Measurements from ENCODE around the gene MILR1.
"Not testable (repeated sequence)": the region's sequence is repeated elsewhere in the genome, so short reads cannot be mapped to it uniquely, and the experiment has no call there.

Gene MILR1

DNA sequence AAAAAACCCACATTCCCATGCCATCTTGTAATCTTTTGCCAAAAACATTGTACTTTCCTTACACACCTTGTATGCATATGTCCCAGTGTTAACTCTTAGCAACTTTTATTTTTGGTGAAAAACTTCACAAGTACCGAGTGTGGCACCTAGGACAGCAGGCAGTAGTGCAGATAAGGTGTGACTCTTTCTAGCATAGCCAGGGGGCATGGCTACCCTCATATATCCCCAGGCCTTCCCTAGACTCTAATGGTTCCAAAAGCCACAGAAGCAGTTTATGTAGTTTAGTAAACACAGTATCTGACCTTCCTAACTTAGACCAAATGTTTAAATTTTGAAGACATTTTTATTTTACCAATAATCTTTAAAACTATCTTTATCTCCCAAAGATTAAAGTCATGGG lies 20.5 kb upstream of the MILR1 start:
- no peak for DNase-seq (ENCODE audit: low read depth)

DNA sequence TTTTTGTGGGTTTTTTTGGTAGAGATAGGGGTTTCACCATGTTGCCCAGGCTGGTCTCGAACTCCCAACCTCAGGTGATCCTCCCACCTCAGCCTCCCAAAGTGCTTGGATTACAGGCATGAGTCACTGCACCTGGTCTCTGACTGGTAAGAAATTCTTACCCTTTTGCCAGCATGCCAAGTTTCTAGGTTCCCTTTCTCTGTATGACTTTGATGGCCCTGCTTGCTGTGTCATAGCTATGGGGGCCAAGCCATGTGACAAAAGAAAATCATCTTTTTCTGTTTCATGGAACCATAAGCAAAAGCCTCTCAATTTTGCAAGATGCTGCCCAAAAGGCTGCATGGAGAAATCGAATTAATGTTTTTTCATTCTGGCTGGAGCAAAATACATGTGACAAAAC lies 18.9 kb upstream of the MILR1 start:
- not testable (repeated sequence) for DNase-seq (ENCODE audit: low read depth)

DNA sequence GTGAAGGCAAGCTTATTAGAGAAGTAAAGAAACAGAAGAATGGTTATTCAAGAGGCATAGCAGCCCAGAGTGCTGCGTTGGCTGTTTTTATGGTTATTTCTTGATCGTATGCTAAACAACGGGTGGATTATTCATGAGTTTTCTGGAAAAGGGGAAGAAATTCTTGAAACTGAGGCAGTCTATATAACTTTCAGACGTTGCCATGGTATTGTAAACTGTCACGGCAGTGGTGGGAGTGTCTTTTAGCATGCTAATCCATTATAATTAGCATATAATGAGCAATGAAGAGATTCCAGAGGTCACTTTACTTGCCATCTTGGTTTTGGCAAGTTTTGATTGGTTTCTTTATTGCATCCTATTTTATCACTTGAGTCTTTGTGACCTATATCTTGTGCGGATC lies 17.4 kb upstream of the MILR1 start:
- no peak for DNase-seq (ENCODE audit: low read depth)

DNA sequence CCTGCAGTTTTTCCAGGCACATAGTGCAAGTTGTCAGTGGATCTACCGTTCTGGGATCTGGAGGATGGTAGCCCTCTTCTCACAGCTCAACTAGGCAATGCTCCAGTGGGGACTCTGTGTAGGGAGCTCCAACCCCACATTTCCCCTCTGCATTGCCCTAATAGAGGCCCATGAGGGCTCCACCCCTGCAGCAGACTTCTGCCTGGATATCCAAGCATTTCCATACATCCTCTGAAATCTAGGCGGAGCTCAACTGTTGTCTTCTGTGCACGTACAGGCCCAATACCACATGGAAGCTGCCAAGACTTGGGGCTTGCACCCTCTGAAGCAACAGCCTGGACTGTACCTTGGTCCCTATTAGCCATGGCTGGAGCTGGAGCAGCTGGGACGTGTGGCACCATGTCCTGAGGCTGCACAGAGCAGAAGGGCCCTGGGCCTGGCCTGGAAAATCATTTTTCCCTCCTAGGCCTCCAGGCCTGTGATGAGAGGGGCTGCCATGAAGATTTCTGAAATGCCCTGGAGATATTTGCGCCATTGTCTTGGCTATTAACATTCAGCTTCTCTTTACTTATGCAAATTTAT lies 10.9 kb upstream of the MILR1 start:
- no peak for DNase-seq (ENCODE audit: low read depth)

DNA sequence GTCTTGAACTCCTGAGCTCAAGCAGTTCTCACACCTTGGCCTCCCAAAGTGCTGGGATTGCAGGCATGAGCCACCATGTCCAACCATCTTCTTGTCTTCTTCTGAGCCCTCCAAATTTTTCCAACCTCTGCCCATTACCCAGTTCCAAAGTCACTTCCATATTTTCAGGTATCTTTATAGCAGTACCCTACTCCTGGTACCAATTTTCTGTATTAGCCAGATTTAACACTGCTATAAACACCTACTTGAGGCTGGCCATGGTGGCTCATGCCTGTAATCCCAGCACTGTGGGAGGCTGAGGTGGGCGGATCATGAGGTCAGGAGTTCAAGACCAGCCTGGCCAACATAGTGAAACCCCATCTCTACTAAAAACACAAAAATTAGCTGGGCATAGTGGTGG lies 9.4 kb upstream of the MILR1 start:
- not testable (repeated sequence) for DNase-seq (ENCODE audit: low read depth)

DNA sequence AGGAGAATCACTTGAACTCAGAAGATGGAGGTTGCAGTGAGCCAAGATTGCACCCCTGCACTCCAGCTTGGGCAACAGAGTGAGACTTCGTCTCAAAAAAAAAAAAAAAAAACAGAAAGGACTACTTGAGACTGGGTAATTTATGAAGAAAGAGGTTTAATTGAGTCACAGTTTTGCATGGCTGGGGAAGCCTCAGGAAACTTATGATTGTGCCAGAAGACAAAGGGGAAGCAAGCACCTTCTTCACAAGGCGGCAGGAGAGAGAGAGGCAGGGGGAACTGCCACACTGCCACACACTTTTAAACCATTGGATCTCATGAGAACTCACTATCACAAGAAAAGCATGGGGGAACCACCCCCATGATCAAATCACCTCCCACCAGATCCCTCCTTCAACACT lies 9.0 kb upstream of the MILR1 start:
- no peak for DNase-seq (ENCODE audit: low read depth)

DNA sequence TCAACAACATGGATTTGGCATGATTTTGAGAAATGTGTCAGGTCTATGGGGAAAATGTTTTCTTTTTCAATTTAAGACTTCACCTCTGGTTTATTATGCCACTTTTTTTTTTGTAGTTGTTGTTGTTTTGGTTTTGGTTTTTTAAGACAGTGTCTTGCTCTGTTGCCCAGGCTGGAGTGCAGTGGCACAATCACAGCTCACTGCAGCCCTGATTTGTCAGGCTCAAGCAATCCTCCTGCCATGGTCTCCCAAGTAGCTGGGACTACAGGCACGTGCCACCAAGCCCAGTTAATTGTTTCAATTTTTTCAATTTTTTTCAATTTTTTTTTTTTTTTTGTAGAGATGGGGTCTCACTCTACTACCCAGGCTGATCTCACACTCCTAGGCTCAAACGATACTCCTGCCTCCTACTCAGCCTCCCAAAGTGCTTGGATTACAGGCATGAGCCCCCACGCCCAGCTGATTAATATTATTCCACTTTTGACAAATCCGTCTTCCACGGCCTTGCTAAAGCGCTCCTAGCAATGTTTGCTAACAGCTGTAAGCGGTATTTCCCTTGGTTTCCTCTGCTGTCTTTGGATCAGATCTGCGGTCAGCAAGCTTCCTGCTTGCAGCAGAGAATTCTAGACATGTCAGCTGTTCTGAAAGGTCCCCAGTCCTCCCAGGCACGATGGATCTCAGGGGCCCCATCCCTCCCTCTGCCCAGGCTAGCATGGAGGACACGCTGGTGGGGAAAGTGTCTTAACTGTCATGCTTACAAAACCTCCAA lies 7.0 kb upstream of the MILR1 start:
- no peak for DNase-seq (ENCODE audit: low read depth)

DNA sequence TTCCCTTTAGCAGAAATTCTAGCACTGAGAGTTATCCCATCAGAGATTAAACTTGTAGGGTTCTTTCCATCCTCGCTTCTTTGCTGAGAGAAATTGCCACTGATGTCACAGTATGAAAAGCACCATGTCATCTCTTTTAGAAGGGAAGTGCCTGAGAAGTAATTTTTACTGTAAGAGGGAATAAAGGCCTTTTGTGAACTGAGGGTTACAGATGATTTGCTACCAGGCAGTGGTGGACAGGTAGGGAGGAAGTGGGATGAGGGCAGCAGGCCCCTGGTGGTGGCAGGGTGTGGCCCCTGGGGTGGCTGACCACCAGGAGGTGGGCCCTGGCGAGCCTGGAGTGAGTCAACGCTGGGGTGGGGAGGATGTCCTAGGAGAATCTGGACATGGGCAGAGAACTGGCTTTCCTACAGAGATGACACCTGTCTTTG lies 6.4 kb upstream of the MILR1 start:
- no peak for DNase-seq (ENCODE audit: low read depth)

DNA sequence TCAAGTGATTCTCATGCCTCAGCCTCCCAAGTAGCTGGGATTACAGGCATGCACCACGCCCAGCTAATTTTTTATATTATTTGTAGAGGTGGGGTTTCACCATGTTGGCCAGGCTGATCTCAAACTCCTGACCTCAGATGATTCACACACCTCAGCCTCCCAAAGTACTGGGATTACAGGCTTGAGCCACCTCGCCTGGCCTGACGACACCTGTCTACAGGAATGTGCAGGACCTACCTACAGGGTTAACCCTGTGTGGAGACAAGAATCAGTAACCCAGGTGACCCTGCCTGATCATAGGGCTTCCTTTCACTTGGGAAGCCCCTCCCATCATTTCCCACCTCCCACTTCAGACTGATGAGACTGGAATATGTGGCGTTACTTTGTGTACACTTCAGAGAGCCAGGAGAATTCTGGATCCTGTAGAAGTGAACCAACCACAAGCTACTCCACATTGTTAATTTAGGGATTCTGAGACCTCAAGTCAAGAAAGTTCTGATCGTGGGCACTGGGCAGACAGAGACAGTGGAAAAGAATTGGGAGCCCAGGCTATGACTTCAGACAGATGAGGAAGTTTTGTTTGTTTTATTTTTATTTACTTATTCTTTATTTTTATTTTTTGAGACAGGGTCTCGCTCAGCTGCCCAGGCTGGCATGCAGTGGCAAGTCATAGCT lies 5.7 kb upstream of the MILR1 start:
- no peak for DNase-seq (ENCODE audit: low read depth)

DNA sequence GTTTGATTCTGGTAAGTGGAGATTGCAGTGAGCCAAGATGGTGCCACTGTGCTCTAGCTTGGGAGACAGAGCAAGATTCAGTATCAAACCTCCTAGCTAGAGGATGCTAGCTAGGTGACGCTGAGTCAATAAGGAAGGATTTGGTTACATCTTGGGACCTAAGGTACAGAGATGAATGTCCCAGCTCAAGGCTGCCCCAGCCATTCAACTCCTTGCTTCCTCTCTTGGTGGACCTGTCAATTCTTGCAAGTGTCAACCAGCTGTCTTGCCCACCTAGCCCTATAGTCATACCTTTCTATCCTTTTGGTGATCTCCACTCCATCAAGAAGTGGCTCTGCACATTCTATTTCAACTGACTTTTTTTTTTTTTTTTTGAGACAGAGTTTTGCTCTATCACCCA lies 1.4 kb upstream of the MILR1 start:
- no peak for DNase-seq (ENCODE audit: low read depth)

DNA sequence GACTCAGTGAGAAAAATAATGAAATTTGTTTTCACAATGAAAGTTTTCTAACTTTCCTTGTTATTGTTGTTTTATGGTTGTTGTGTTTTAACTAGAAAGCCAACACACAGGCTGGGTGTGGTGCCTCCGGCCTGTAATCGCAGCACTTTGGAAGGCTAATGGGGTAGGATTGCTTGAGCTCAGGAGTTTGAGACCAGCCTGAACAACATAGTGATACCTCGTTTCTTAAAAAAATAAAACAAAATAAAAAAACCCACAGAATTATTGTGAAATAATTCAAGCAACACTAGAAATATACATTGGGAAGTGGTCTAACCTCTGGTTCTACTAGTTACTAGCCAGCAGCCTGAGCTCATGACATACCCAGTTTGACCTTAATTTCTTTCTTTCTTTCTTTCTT lies 630 bp downstream of the MILR1 start:
- DNase-seq (ENCODE audit: low read depth), result no peak

DNA sequence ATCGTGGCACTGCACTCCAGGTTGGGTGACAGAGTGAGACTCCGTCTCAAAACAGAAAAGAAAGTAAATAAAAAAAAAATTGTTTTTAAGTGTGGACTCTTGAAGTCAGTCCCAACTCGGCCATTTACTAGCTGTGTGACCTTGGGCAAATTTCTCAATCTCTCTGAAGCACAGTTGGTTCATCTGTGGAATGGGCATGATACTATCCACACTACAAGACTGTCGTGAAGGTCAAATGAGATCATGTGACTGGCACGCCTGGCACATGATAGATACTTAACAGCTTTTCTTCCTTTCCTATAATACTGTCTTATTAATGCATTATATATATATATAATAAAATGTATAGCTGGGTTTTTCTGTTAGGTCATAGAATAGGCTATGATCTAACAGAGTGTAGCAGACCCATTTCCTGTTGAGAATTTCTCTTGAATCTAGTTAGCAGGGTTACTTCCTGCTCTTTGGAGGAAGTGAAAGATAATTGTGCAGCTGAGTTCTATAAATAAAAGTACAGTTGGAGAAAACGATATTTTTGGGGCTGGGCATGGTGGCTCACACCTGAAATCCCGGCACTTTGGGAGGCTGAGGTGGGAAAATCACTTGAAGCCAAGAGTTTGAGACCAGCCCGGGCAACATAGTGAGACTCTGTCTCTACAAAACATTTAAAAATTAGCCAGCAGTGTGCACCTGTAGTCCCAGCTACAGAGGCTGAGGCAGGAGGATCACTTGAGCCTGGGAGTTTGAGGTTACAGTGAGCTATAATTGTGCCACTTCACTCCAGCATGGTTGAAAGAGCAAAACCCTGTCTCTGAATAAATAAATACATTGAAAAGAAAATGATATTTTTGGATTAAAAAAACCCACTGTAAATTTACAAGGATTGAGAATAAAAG lies 7.3 kb downstream of the MILR1 start:
- no peak for DNase-seq (ENCODE audit: low read depth)

DNA sequence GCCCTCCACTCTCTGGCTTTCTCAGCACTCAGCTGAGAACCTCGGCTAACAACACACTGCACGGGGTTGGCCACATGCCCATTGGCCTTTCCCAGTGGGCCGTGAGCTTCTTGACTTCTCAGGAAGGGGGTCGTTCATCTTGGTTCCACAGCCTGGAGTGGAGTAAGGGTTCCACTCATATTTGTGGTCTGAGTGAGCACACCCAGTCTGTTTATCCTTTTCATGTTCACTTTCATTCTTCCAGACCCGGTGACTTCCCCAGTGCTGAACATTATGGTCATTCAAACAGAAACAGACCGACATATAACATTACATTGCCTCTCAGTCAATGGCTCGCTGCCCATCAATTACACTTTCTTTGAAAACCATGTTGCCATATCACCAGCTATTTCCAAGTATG lies 8.2 kb downstream of the MILR1 start:
- no peak for DNase-seq (ENCODE audit: low read depth)

DNA sequence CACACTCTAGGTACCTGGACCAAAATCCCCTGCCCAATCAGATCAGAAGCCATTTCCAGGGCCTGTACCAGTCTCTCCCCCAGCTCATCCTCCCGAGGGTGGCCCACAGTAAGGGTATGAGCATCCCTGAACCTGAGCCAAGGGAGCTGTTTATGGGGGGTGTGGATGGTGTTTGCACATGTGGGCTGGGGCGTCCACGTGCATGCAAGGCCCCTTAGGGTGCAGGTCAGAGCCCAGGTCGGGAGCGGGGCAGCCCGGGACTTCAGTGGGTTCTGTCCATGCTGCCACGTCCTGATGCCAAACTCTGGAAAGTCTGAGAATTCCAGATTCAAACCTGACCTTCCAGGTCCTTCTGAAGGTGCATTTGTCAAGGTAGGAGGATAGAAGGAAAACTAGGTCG lies 9.8 kb downstream of the MILR1 start:
- DNase-seq (ENCODE audit: low read depth), result no peak

DNA sequence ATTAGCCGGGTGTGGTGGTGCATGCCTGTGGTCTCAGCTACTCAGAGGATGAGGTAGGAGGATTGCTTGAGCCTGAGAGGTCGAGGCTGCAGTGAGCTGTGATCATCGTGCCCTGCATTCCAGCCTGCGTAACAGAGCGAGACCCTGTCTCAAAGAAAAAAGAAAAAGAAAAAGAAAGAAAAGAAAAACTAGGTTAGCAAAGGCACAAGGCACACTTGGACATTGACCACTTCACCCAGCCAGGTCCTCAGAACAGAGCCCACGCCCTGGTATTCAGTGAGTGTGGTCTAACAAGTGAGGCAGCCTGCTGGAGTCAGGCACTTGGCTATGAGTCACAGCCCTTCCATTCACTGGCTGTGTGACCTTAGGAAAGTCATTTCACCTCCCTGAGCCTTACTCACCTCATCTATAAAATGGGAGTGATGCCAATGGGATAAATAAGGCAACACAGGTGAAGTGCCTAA lies 10.4 kb downstream of the MILR1 start:
- no peak for DNase-seq (ENCODE audit: low read depth)

DNA sequence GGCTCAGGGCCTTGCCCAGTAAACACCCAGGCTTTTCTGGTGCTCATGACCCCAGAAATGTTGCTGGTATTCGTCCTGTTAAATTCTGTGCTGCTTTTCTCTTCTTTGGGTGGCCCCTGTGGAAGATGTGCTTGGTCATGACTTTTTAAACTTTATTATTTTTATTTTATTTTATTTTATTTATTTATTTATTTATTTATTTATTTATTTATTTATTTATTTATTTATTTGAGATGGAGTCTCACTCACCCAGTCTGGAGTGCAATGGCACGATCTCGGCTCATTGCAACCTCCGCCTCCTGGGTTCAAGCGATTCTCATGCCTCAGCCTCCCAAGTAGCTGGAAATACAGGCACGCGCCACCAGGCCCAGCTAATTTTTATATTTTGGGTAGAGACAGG lies 10.9 kb downstream of the MILR1 start:
- not testable (repeated sequence) for DNase-seq (ENCODE audit: low read depth)

DNA sequence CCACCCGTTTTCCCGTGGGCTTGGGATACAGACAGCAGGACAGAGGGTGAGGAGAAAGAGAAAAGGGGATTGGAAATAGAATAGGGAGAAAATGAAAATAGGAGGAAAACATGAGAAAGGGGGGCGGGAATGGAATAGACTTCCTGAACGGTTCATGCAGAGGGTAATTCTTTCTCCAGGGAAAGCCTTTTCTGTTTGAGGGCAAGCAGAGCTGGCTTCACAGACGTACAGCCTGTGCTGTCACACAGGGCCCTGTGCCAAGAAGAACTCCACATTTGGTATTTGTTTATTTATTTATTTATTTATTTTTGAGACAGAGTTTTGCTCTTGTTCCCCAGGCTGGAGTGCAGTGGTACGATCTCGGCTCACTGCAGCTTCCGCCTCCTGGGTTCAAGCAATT lies 12.0 kb downstream of the MILR1 start:
- DNase-seq (ENCODE audit: low read depth), result no peak

DNA sequence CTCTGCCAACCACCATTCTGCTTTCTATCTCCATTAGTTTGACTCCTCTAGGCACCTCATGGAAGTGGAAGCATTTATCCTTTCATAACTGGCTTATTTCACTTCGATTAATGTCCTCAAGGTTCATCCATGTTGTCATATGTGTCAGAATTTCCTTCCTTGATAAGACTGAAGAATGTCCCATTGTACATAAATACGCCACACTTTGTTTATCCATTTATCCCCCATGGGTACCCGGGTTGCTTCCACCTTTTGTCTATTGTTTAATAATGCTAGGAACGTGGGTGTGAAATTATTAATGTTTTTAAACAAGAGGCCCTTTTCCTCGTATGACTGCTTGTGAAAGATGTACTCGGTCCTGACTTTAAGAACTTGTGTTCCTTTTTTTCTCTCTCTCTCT lies 12.9 kb downstream of the MILR1 start:
- DNase-seq (ENCODE audit: low read depth), result no peak

DNA sequence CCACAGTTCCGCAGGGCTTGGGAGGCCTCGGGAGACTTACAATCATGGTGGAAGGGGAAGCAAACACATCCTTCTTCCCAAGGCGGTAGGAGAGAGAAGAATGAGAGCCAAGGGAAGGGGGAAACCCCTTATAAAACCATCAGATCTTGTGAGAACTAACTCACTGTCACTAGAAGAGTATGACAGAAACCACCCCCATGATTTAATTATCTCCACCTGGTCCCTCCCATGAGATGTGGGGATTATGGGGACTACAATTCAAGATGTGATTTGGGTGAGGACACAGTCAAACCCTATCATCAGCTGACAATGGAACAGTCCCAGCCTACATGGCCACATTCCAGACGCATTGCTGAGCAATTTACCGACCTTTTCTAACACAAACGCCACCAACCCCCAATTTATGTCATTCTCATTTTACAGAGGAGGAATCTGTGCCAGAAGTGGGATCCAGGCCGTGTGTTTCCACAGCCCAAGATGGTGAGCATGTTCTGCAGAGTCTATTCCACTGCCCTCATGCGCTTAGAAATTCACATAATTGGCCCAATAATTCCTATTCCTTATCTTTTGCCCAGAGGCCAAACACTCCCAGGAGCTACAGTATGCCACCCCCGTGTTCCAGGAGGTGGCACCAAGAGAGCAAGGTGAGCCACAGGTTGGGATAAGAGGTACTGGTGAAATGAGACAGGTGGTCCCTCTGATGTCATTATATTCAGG lies 17.3 kb downstream of the MILR1 start:
- DNase-seq (ENCODE audit: low read depth), result no peak

DNA sequence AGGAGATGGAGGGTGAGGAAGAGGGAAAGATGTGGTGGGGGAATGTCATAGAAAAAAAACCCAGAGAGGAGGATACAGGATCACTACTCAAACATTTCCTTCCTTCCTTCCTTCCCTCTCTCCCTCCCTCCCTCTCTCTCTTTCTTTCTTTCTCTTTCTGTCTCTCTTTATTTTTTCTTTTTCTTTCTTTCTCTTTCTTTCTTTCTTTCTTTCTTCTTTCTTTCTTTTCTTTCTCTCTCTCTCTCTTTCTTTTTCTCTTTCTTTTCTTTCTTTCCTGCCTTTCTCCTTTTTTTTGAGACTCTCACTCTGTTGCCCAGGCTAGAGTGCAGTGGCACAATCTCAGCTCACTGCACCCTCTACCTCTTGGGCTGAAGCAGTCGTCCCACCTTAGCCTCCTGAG lies 17.9 kb downstream of the MILR1 start:
- not testable (repeated sequence) for DNase-seq (ENCODE audit: low read depth)

DNA sequence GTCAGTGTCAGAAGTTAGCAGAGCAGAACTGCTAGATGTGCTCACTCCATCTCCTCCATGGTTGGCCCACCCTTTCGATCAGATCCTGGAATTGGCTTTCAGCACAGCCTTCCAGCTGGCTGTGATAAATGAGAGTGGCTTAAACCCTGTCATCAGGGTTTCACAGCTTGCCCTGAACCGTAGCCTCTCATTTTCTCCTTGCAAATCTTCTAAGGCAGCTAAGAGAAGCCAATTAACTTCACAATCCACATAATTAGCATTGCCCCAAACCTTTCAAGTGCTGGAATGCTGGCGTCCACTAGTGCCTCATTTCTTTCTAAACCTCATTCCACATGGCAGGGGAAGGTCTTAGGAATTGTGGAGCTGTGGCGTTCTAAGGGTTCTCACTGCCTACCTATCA lies 21.7 kb downstream of the MILR1 start:
- DNase-seq (ENCODE audit: low read depth), result no peak

DNA sequence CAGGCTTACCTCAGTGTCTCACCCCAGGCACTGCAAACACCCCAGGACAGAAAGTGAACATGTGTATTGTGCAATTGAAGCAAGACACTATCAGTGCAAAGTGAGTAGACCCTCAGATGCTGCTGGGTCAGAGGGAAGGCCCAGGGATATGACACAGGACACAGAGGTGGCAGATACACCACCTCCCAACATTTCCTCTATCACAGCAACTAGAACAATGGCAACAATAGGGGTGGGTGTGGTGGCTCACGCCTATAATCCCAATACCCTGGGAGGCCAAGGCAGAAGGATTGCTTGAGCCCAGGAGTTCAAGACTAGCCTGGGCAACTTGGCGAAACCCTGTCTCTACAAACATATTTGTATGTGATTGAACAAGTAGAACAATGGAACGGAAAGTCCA lies 22.5 kb downstream of the MILR1 start:
- no peak for DNase-seq (ENCODE audit: low read depth)
